Fibroblast of the aortic adventitia (primary cell): ENCODE measurements around the gene GRIK4. TPM values are rescaled to one million over a fixed set of nuclear protein-coding genes. Genes with fewer than 3 reads are reported as not detected.

Experiments
- DNase-seq: peaks from one replicate; pipeline ENCODE4 v3.0.0-alpha.2; 2010; ENCODE audit warnings: low read depth
- H3K4me3 ChIP-seq: 2 replicates; pipeline ENCODE4 v1.5.1; 2011; ENCODE audit warnings: low read depth, mild to moderate bottlenecking, control low read depth, low read length, moderate library complexity
- CTCF ChIP-seq: IDR thresholded peaks from 2 replicates; pipeline ENCODE4 v1.5.1; 2011; ENCODE audit warnings: mild to moderate bottlenecking, low read length, control low read depth, inconsistent platforms; ENCODE audit not compliant: insufficient read depth
- total RNA-seq: library from RNA; depleted of rRNA; stranded (reverse); fragments of >200 nt; gene quantifications from 2 replicates; pipeline ENCODE4 v1.2.3, GENCODE V29; 2012; ENCODE audit warnings: low replicate concordance

The GRIK4 gene
- total RNA-seq, 1 donor = not detected

DNA sequence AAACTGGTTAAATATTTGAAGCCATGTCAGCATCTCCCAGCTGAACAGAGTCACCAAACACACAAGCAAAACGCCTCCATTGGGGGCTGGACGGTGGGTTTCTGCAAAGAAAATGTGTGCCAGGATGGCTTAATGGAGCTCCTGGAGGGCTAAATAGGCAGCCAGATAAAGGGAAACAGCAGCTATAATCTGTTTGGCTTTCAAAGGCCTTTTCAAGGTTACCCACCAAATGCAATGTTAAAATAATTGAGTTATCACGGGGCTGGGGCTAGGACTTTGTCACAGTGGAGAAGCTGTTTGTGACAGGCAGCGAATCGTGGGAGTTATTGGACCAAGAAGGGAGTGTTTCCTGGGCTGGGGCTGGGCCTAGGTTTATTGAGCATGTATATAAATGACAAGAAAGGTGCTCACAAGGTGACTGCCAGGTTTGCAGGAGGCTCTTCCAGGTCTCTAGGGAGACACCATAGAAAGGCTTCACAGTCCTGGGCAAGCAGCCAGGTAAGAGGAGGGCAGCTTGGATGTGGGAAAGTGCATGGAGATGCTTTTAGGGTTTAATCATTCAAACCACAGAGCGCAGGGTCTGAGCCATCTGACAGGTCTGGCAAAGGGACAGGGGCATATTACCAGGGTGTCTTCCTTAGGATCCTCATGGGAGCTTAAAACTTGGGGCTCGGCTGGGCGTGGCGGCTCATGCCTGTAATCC lies 28.3 kb downstream of the GRIK4 start:
- no peak for DNase-seq
- H3K4me3 ChIP-seq = no peak overlapping the region
- TF ChIP-seq CTCF = no peak

DNA sequence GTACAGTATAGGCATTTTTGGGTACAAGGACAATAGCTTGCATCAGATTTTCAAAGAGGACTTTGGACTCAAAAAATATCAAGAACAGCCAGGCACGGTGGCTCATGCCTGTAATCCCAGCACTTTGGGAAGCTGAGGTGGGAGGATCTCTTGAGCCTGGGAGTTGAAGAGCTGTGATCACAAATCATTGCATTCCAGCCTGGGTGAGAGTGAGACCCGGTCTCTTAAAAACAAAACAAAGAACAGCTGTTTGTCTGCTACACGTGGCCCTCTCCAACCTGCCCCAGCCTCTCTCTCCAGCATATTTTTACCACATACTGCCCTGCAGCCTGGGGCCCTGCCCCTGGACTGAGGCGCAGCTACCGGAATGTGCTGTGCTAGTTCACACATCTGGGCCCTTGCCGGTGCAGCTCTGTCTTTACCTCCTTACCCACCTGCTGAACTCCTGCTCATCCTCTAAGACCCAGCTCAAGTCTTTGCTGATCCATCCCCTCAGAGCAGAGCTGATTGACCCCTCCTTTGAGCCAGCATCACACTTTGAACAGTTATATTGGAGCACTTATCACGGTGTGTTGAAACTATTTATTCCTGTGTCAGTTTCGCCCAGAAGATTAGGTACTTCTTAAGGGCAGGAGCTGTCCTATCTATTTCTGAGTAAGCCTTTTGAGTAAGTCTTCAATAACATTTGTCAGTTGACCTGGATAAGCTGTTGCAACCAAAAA lies 29.4 kb downstream of the GRIK4 start:
- no peak overlapping the region for H3K4me3 ChIP-seq
- DNase-seq = no peak
- TF ChIP-seq CTCF = no peak

DNA sequence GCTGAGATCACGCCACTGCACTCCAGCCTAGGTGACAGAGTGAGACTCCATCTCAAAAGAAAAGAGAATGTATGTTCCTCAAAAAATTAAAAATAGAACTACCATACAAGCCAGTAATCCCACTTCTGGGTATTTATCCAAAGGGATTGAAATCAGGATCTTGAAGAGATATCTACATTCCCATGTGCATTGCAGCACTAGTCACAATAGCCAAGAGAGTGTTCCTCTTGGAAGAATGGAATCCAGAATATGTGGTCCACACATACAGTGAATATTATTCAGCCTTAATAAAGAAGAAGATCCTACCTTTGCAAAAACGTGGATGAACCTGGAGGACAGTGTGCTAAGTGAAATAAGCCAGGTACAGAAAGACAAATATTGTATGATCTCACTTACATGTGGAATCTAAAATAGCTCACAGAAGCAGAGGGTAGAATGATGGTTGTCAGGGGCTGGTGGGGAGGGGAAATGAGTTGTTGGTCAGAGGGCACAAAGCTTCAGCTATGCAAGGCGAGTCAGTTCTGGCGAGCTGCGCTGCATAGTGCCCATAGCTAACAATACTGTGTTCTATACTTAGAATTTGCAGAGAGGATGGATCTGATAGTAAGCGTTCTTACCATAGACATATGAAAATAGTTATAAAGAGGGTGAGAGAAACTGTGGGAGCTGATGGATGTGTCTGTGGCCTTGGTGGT lies 32.1 kb downstream of the GRIK4 start:
- TF ChIP-seq CTCF = no peak
- H3K4me3 ChIP-seq = no peak overlapping the region
- DNase-seq = no peak

GRCh38 chr11:120545813-120546212 lies 34.3 kb downstream of the GRIK4 start:
- H3K4me3 ChIP-seq = no peak overlapping the region
- TF ChIP-seq CTCF = no peak
- no peak for DNase-seq

GRCh38 chr11:120546312-120547205 lies 35.0 kb downstream of the GRIK4 start:
- TF ChIP-seq CTCF = no peak
- no peak overlapping the region for H3K4me3 ChIP-seq

DNA sequence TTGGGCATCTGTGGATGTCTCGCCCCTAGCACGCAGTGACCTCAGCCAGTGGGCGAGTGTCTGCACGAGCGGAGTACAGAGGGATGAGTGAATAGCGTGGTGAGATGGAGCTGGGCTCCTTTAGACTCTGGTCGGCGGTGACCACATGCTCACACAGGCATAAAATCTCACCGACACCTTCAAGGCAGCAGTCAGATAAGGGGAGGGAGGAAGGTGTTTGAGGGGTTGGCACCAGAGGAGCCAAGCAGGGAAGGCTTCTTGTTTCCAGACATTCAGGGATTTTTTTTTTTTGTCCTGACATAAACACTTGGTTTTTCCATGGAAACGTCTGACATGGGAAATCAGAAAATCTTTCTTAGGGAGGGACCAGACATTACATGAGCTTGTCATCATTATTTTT lies 35.8 kb downstream of the GRIK4 start:
- TF ChIP-seq CTCF = no peak
- no peak for DNase-seq
- H3K4me3 ChIP-seq = no peak overlapping the region

More at GRCh38 chr11:120546312-120547205, 35.0 kb downstream of the GRIK4 start:
- peak; percentile 88 for DNase-seq
